HCT116 (cell line): ENCODE results near the gene GPATCH11. TPM values are rescaled to one million over a fixed set of nuclear protein-coding genes. Genes with fewer than 3 reads are reported as not detected.
A peak's percentile ranks its signal among the peaks of the same experiment; 100 is the strongest.

ENCODE experiments used
- ATAC-seq: fragments of 200-7000 bp; cut with Tn5 transposase; 2 replicates; pipeline ENCODE4 v1.9.1; 2020; ENCODE audit warnings: mild to moderate bottlenecking, moderate library complexity
- BruUV-seq: library from RNA; stranded (reverse); fragments of 400-500 nt; replicated peaks from 2 replicates; lab custom pipeline; 2021; lab: Mats Ljungman, UMichigan
- CTCF ChIA-PET: fragments of 300-600 bp; sonication (Branson Sonifier 250); formaldehyde crosslinking; loops from one replicate; lab custom pipeline; 2021; ENCODE audit warnings: antibody characterized with exemption; lab: Charles Lee
- POLR2A ChIA-PET: fragments of 300-600, 350-600 bp; sonication (Branson Sonifier 250); formaldehyde crosslinking; loops from one replicate; lab custom pipeline; 2021; ENCODE audit warnings: antibody characterized with exemption; lab: Charles Lee
- RAD21 ChIA-PET, 2 experiments: fragments of 300-600 bp; sonication (Branson Sonifier 250); formaldehyde crosslinking; loops; one replicate each; lab custom pipeline; 2023; ENCODE audit warnings: low total read pairs in 2 of 2; ENCODE audit not compliant: uncharacterized antibody in 2 of 2, unreplicated experiment in 2 of 2, low non-redundant PET in 1 of 2; lab: Charles Lee
- DNase-seq: peaks from one replicate; pipeline ENCODE4 v3.0.0-alpha.2; 2010; ENCODE audit warnings: low read depth, low spot score
- H2AFZ ChIP-seq: fragments of 200-600 bp; shearing (Covaris generic), sonication (generic); 2 replicates; pipeline ENCODE4 v1.6.1; 2017; ENCODE audit warnings: low read depth, mixed run types, mixed read lengths, antibody characterized with exemption, low read length; ENCODE audit not compliant: poor library complexity, severe bottlenecking
- H3K27ac ChIP-seq: 2 replicates; pipeline ENCODE4 v1.5.1; 2012; ENCODE audit warnings: low read depth, low read length
- H3K27me3 ChIP-seq: fragments of 200-600 bp; sonication (generic); 2 replicates; pipeline ENCODE4 v1.6.1; 2016; ENCODE audit warnings: mixed run types, low read length, mixed read lengths; ENCODE audit not compliant: insufficient read depth
- H3K36me3 ChIP-seq, 2 experiments: fragments of 200-500 bp in 1 of 2; fragments of 200-600 bp in 1 of 2; sonication (Bioruptor generic) in 1 of 2; sonication (generic) in 1 of 2; 2 replicates each; pipeline versions ENCODE4 v1.5.1 to v1.6.1; 2014 to 2016; ENCODE audit warnings: low read length in 2 of 2, inconsistent platforms in 1 of 2, mixed read lengths in 1 of 2, mixed run types in 1 of 2; ENCODE audit not compliant: insufficient read depth in 2 of 2, control insufficient read depth in 1 of 2
- H3K4me1 ChIP-seq, 2 experiments: fragments of 200-600 bp in 1 of 2; sonication (generic) in 1 of 2; 2 replicates each; pipeline versions ENCODE4 v1.5.1 to v1.6.1; 2012 to 2017; ENCODE audit warnings: low read length in 2 of 2, inconsistent platforms in 1 of 2, mild to moderate bottlenecking in 1 of 2, mixed read lengths in 1 of 2, mixed run types in 1 of 2, moderate library complexity in 1 of 2; ENCODE audit not compliant: insufficient read depth in 2 of 2, control insufficient read depth in 1 of 2
- H3K4me2 ChIP-seq: fragments of 200-600 bp; sonication (generic); 2 replicates; pipeline ENCODE4 v1.6.1; 2017; ENCODE audit warnings: mixed run types, low read length, mixed read lengths
- H3K4me3 ChIP-seq, 2 experiments: fragments of 200-600 bp in 1 of 2; sonication (generic) in 1 of 2; replicated peaks in 1 of 2; 2 replicates each; pipeline ENCODE4 v1.5.1; 2011 to 2016; ENCODE audit warnings: low read length in 2 of 2, control low read depth in 1 of 2, low read depth in 1 of 2, mild to moderate bottlenecking in 1 of 2, mixed read lengths in 1 of 2, mixed run types in 1 of 2
- H3K79me2 ChIP-seq: fragments of 200-600 bp; sonication (generic); 2 replicates; pipeline ENCODE4 v1.6.1; 2017; ENCODE audit warnings: mild to moderate bottlenecking, mixed run types, low read length, moderate library complexity, mixed read lengths; ENCODE audit not compliant: insufficient read depth
- H3K9ac ChIP-seq: fragments of 200-600 bp; sonication (generic); 2 replicates; pipeline ENCODE4 v1.6.1; 2016; ENCODE audit warnings: low read length, mixed read lengths
- H3K9me2 ChIP-seq: fragments of 200-600 bp; sonication (generic), shearing (Covaris generic); 2 replicates; pipeline ENCODE4 v1.6.1; 2017; ENCODE audit warnings: mixed run types, mild to moderate bottlenecking, moderate library complexity; ENCODE audit not compliant: insufficient read depth
- H3K9me3 ChIP-seq, 2 experiments: fragments of 200-500 bp in 1 of 2; fragments of 200-600 bp in 1 of 2; sonication (Bioruptor generic) in 1 of 2; sonication (generic) in 1 of 2; 2 replicates each; pipeline ENCODE4 v1.6.1; 2014 to 2017; ENCODE audit warnings: low read length in 2 of 2, mixed read lengths in 2 of 2, inconsistent platforms in 1 of 2, low read depth in 1 of 2, mild to moderate bottlenecking in 1 of 2, mixed run types in 1 of 2, moderate library complexity in 1 of 2; ENCODE audit not compliant: control insufficient read depth in 1 of 2, insufficient read depth in 1 of 2
- H4K20me1 ChIP-seq: fragments of 200-600 bp; sonication (generic), shearing (Covaris generic); 2 replicates; pipeline ENCODE4 v1.6.1; 2017; ENCODE audit warnings: mixed run types, mild to moderate bottlenecking, moderate library complexity; ENCODE audit not compliant: insufficient read depth
- CEBPB ChIP-seq: IDR thresholded peaks from 2 replicates; pipeline ENCODE4 v1.6.1; 2012; ENCODE audit warnings: low read depth
- EZH2 ChIP-seq: fragments of 200-600 bp; sonication (generic); IDR thresholded peaks from 2 replicates; pipeline ENCODE4 v1.6.1; 2017; ENCODE audit warnings: antibody characterized with exemption, mixed run types
- JUND ChIP-seq: IDR thresholded peaks from 2 replicates; pipeline ENCODE4 v1.6.1; 2012
- SIN3A ChIP-seq: IDR thresholded peaks from 2 replicates; pipeline ENCODE4 v1.6.1; 2012; ENCODE audit warnings: low read depth
- SRF ChIP-seq: IDR thresholded peaks from 2 replicates; pipeline ENCODE4 v1.6.1; 2012; ENCODE audit warnings: low read depth
- YY1 ChIP-seq: IDR thresholded peaks from 2 replicates; pipeline ENCODE4 v1.6.1; 2011; ENCODE audit warnings: low read length, low read depth, moderate library complexity, mild to moderate bottlenecking; ENCODE audit not compliant: insufficient replicate concordance; ENCODE audit errors: extremely low read depth
- ZFX ChIP-seq: fragments of 450-650 bp; IDR thresholded peaks from 2 replicates; pipeline ENCODE4 v1.6.1; 2017
- intact Hi-C: fragments of 100-400 bp; cut with micrococcal nuclease; formaldehyde crosslinking; loops from 2 replicates; pipeline ENCODE4 v1.10.0; 2022
- total RNA-seq: library from RNA; stranded (reverse); gene quantifications from one replicate; pipeline ENCODE4 v1.2.1, GENCODE V29; 2021; ENCODE audit not compliant: unreplicated experiment
- TF ChIP-seq, protein P1 (sequence below), 3 experiments: fragments of 200-600 bp in 1 of 3; sonication (generic) in 1 of 3; IDR thresholded peaks in 2 of 3; conservative IDR thresholded peaks in 1 of 3; 2 replicates each; pipeline ENCODE4 v1.5.1; 2012 to 2017; ENCODE audit warnings: low read depth in 2 of 3, low read length in 2 of 3, antibody characterized with exemption in 1 of 3, borderline replicate concordance in 1 of 3, control low read depth in 1 of 3, mild to moderate bottlenecking in 1 of 3, mixed read lengths in 1 of 3, mixed run types in 1 of 3, moderate library complexity in 1 of 3; ENCODE audit not compliant: insufficient read depth in 1 of 3

Gene GPATCH11
- total RNA-seq, 1 experiment from 2014 or later, result 5.5 TPM

DNA sequence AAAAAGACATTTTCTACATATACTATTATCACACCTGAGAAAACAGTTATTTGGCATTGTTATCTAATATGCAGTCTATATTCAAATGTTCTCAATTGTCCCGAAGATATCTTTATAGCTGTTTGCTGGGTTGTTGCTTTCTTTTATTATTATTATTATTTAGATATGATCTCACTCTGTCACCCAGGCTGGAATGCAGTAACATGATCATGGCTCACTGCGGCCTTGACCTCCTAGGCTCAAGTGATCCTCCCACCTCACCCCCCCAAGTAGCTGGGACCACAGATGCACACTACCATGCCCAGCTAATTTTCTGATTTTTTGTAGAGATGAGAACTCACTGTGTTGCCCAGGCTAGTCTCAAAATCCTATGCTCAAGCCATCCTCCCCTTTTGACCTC lies 19.9 kb downstream of the GPATCH11 start (continued):
- TF ChIP-seq YY1 (no peak), SIN3A (no peak), ZFX (no peak), CEBPB (no peak), EZH2 (no peak), SRF (no peak)
- TF ChIP-seq, protein P1, sequence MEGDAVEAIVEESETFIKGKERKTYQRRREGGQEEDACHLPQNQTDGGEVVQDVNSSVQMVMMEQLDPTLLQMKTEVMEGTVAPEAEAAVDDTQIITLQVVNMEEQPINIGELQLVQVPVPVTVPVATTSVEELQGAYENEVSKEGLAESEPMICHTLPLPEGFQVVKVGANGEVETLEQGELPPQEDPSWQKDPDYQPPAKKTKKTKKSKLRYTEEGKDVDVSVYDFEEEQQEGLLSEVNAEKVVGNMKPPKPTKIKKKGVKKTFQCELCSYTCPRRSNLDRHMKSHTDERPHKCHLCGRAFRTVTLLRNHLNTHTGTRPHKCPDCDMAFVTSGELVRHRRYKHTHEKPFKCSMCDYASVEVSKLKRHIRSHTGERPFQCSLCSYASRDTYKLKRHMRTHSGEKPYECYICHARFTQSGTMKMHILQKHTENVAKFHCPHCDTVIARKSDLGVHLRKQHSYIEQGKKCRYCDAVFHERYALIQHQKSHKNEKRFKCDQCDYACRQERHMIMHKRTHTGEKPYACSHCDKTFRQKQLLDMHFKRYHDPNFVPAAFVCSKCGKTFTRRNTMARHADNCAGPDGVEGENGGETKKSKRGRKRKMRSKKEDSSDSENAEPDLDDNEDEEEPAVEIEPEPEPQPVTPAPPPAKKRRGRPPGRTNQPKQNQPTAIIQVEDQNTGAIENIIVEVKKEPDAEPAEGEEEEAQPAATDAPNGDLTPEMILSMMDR (IDR thresholded peaks at IDR 0.05 in 2 of 3, conservative IDR thresholded peaks at IDR 0.05 in 1 of 3; ENCODE audit: borderline replicate concordance in 1 of 3, insufficient read depth in 1 of 3, low read depth in 2 of 3, low read length in 2 of 3), result no peak

DNA sequence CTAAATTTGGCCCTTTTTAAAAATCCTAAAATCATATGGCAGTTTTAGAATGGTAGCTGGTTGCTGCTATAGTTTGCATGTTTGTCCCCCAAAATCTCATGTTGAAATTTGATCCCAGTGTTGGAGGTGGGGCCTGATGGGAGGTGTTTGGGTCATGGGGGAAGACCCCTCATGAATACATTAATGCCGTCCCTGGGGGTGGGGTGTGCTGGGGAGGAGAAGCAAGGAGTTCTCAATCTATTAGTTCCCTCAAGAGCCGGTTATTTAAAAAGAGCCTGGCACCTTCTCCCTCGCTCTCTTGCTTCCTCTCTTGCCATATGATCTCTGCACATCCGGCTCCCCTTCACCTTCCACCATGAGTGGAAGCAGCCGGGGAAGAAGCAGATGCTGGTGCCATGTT lies 20.8 kb downstream of the GPATCH11 start:
- ATAC-seq (no peak), DNase-seq (no peak)
- H3K4me2 ChIP-seq, result 0 out of 2 replicates have a peak overlapping the region, but pooled peaks have one; percentile 65
- RAD21 ChIA-PET, result no interaction called here
- CTCF ChIA-PET, result no interaction called here
- BruUV-seq, result no TSS peak
- intact Hi-C loops, result no loop called here
- H2AFZ ChIP-seq, result no peak overlapping the region
- H3K79me2 ChIP-seq, result no peaks in the 10 kb centered on the region
- no peaks in the 10 kb centered on the region for H3K9me3 ChIP-seq
- H3K27ac ChIP-seq, result no peak overlapping the region
- no peak overlapping the region for H3K4me3 ChIP-seq
- no peaks in the 10 kb centered on the region for H4K20me1 ChIP-seq
- peaks cover 13 to 14% of the 10 kb centered on the region in 2 experiments for H3K36me3 ChIP-seq
- peaks cover 13 to 23% of the 10 kb centered on the region in 2 experiments for H3K4me1 ChIP-seq
- POLR2A ChIA-PET, result no interaction called here
- no peaks in the 10 kb centered on the region for H3K27me3 ChIP-seq
- H3K9ac ChIP-seq, result no peak overlapping the region
- no peak for TF ChIP-seq JUND
- no peak for TF ChIP-seq YY1
- TF ChIP-seq ZFX, result no peak
- no peaks in the 10 kb centered on the region for H3K9me2 ChIP-seq
